ENCODE results near the gene PPFIA3.

Gene PPFIA3

DNA sequence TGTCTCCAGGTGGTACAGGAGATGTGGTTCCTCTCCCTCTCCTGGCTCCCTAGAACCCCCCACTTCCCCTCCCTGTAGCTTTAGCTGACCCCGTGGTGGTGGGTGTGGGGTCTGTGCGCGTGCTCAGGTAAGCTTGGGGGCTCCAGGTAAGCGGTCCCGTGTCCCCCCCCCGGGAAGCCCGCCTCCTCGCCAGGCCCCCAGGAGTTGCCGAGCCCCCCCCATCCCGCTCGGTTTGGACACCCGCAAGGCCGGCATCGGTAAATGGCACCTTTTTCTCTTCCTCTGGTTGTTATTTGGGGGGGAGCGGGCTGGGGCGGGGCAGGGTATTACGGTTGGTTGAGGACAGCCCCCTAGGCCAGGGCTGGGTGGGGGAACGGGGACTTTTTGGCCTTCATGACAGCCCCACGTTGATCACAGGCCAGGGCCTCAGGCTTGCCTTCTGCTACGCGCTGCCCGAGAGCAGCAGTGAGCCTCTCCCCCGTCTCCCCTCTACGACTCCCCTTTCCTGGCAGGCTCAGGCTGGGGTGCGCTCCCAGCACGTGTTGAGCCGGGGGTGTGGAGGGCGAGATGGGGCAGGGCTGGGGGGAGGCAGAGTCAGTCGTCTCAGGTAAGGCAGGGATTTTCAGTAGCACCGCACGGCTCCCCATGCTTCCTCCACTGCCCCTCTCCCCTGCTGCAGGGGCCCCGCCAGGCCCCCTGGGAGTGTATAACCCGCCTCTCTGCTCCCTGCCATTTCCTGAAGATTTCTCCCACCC lies 15.8 kb upstream of the PPFIA3 start:
- no peak overlapping the region for H3K4me3 ChIP-seq (ENCODE audit: low read length)
- no peak for DNase-seq (ENCODE audit: low read depth)
- TF ChIP-seq, protein P1, sequence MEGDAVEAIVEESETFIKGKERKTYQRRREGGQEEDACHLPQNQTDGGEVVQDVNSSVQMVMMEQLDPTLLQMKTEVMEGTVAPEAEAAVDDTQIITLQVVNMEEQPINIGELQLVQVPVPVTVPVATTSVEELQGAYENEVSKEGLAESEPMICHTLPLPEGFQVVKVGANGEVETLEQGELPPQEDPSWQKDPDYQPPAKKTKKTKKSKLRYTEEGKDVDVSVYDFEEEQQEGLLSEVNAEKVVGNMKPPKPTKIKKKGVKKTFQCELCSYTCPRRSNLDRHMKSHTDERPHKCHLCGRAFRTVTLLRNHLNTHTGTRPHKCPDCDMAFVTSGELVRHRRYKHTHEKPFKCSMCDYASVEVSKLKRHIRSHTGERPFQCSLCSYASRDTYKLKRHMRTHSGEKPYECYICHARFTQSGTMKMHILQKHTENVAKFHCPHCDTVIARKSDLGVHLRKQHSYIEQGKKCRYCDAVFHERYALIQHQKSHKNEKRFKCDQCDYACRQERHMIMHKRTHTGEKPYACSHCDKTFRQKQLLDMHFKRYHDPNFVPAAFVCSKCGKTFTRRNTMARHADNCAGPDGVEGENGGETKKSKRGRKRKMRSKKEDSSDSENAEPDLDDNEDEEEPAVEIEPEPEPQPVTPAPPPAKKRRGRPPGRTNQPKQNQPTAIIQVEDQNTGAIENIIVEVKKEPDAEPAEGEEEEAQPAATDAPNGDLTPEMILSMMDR (conservative IDR thresholded peaks at IDR 0.05; ENCODE audit: low read depth, low read length), result no peak

DNA sequence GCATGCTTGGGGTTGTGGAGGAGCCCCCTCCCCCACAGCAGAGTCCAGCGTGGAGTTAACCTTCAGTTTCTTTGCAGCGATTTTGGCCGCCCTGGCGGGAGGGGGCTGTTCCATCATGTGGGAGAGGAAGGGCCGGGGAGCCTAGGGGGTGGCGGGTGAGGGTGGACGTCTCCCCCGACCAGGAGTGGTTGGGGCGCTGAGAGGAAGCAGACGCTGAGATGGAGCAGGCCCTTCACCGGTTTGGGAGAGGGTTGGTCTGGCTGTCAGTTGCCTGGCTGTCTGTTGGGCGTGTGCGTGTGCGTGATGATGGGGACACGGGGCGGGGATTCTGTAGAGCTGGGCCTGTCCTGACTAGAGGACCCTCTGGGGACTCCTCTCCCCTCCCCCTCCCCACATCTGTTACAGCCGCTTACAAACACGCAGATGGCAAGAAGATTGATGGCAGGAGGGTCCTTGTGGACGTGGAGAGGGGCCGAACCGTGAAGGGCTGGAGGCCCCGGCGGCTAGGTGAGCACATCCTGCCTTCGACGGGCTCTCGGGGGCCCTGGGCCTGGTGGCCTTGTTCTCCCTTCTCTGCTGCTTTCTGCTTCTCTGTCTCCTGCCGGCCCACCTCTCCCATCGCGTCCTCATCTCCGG lies 15.0 kb upstream of the PPFIA3 start:
- no peak overlapping the region for H3K4me3 ChIP-seq (ENCODE audit: low read length)
- TF ChIP-seq, protein P1 (conservative IDR thresholded peaks at IDR 0.05; ENCODE audit: low read depth, low read length), result no peak
- DNase-seq (ENCODE audit: low read depth), result no peak

DNA sequence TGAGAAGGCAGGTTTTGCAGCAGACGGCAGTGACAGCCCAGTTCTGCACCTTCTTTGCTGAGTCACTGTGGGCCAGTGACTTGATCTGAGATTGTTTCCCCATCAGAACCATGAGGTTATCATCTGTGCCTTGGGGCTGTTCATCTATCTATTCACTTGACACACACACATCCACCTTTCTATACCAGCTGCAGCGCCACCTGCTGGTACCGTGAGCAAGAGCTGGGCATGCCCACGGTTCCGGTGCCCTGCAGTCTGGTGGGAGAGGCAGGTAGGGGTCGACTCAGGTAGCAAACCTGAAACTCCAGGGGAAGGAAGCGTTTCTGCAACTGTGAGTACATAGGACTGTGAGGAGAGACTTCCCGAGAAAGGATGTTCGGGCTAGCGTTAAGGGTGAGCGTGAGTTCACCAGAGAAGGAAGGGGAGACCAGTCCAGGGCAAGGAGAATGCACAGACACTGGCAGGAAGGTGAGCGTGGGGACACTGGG lies 12.7 kb upstream of the PPFIA3 start:
- DNase-seq (ENCODE audit: low read depth), result peak; percentile 11
- no peak overlapping the region for H3K4me3 ChIP-seq (ENCODE audit: low read length)
- TF ChIP-seq, protein P1 (conservative IDR thresholded peaks at IDR 0.05; ENCODE audit: low read depth, low read length), result peak; percentile 97

DNA sequence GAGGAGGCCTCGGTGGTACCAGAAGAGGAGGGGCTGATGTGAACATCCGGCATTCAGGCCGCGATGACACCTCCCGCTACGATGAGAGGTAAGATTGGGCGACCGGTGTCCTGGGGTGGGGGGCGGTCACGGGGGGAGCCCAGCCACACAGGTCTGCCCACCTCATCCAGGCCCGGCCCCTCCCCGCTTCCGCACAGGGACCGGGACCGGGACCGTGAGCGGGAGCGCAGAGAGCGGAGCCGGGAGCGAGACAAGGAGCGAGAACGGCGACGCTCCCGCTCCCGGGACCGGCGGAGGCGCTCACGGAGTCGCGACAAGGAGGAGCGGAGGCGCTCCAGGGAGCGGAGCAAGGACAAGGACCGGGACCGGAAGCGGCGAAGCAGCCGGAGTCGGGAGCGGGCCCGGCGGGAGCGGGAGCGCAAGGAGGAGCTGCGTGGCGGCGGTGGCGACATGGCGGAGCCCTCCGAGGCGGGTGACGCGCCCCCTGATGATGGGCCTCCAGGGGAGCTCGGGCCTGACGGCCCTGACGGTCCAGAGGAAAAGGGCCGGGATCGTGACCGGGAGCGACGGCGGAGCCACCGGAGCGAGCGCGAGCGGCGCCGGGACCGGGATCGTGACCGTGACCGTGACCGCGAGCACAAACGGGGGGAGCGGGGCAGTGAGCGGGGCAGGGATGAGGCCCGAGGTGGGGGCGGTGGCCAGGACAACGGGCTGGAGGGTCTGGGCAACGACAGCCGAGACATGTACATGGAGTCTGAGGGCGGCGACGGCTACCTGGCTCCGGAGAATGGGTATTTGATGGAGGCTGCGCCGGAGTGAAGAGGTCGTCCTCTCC lies 11.5 kb upstream of the PPFIA3 start:
- TF ChIP-seq, protein P1 (conservative IDR thresholded peaks at IDR 0.05; ENCODE audit: low read depth, low read length), result no peak
- no peak overlapping the region for H3K4me3 ChIP-seq (ENCODE audit: low read length)
- no peak for DNase-seq (ENCODE audit: low read depth)

DNA sequence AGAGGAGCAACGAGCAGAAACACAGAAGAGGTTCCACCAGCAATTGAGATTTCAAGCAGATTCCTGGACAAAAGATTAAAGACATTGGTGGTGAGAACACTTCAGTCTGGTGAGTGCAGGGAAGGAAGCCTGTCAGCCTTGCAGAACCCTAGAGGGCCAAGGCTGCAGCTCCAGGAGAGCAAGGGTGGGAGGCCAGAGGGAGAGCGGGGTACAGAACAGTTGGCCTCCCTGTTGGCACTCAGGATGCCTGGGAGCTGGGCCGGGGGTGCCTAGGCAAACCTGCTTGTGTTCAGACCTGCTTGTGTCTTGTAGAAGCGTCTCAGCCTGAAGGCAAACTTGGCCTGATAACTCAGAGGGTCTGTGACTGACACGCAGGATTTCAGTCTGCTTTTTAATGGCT lies 10.3 kb upstream of the PPFIA3 start:
- TF ChIP-seq, protein P1 (conservative IDR thresholded peaks at IDR 0.05; ENCODE audit: low read depth, low read length), result no peak
- H3K4me3 ChIP-seq (ENCODE audit: low read length), result no peak overlapping the region
- DNase-seq (ENCODE audit: low read depth), result no peak

DNA sequence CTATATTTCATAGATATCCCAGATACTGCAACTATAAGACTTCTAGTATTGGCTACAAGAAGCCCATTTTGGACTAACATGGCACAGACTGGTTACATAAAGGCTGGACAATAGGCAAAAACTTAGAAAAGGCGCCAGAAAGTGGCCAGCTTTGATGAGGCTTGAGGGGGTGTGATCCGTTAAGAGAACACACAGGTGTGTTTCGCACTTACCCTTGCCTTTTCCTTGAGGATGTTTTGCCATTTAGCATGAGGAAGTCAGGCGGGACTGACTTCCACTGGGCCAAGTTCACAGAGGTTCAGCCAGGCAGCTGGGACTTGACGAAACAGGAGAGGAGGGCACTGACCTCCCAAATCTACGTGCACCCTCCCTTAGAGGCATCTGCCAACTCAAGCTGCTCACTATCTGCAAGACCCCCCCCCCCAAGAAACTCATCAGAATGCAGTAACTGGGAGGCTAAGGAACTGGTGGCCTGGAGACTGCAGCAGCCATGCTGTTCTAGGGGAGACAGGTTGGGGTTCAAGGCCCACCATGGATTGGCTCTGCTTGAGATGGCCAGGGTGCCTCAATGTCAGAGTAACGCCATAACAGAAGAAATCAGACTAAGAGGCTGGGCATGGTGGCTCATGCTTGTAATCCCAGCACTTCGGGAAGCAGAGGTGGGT lies 9.6 kb upstream of the PPFIA3 start:
- no peak overlapping the region for H3K4me3 ChIP-seq (ENCODE audit: low read length)
- DNase-seq (ENCODE audit: low read depth), result no peak
- TF ChIP-seq, protein P1 (conservative IDR thresholded peaks at IDR 0.05; ENCODE audit: low read depth, low read length), result no peak
